Measurements from ENCODE around the gene NR4A3.

- no peak for TF ChIP-seq CTCF (IDR thresholded peaks at IDR 0.05; ENCODE audit: low read length)
- TF ChIP-seq EZH2 (optimal IDR thresholded peaks at IDR 0.05; ENCODE audit: low read depth, low read length) = no peak
These were observed 1.3 kb downstream of the NR4A3 start for GRCh38 chr9:99822806-99823591.
